Fibroblast of gingiva (primary cell): ENCODE results near the gene SCGB3A2.

Experiments used
- DNase-seq: peaks from one replicate; pipeline ENCODE4 v3.0.0-alpha.2; 2011; ENCODE audit warnings: low read depth

The SCGB3A2 gene, protein sequence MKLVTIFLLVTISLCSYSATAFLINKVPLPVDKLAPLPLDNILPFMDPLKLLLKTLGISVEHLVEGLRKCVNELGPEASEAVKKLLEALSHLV

DNA sequence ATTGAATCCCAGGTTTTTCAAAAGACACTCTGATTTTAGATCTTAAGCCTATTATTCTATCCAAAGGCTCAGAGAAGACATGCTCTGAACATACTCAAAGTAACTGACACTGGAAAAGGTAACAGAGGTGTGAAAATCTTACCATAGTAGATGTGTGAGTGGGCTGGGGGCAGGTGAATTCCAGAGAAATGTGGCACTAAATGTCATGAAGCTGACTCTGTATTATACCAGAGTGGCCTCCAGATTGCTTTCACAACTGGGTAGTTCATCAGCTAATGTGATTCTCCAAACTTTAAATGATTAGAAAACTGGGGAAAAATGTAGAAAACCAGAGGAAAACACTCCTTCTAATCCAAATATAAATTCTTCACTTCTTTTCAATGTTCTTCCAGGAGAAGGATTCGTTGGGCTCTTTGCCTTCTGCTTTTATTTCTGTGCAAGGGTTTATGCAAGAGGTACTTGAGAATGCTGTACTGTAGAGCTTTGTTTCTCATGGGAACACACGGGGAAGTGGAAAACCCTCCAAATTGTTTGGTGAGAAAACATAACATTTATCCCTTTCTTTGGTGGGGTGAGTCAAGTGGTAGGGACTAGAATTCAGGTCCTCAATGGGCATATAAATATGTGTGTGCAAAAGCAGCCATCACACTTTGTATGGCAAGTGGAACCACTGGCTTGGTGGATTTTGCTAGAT lies at the start of gene SCGB3A2:
TSS of gene SCGB3A2 (plus strand) at position 646 of the 694 bp plus-strand sequence. CDS start 93 bp downstream, outside the sequence.
- no peak for DNase-seq

DNA sequence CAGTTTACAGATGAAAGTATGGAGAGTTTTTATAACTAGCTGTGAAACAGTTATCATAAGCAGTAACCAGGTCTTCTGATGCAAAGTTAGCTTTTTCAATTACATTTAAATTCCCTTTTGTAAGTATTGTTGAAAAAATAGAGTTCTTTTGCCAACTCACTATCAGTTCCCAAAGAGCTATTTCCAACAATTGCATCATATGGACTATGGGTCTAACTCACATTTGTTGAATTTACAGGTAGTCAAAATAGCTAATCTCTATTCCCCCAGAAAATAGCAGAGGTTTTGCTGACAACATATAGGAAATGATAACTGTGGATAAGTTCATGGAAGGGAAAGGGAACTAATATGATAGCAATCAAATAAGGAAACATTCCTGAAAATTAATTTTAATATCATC lies 48.5 kb upstream of the SCGB3A2 start:
- no peak for DNase-seq

DNA sequence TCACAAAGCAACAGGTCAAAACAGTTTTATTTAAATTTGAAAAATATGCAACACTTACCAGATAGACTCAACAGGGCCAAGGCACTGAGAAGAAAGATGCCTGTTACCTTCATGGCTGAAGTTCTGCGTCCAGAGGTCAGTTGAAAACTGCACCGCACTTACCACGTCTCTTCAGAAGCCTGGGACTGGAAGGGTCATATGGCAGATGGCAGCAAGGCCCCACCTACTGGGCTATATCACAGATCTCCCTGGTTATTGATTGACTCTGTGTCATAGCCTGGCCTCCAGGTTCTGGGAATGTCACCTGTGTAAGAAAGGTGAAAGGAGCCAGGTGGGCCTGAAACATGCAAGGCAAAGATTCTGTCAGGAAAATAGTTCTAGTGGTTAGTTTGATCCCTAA lies 47.0 kb upstream of the SCGB3A2 start, which contains the start of gene SPINK1:
TSS of gene SPINK1 (minus strand) at position 207 of the 400 bp plus-strand sequence. CDS start at position 113, 94 bp downstream.
- DNase-seq = no peak

DNA sequence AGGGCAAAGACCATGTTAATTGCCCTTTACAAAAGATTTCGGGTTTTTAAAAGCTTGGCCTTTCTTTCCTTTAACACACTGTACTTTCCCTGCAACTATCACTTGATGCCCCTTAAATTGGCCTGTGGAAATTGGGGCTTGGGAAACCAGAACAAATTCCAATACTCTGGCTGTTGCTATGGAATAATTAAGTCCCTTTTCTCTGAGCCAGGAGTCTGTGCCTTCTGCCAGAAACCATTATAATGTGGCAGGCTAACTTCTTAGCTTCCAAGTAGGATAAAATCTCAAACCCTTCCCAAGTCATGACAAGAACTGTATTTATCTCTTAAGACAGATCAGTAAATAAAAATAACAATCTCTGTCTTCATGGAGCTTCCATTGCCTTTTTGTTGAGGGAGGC lies 46.0 kb upstream of the SCGB3A2 start:
- no peak for DNase-seq

DNA sequence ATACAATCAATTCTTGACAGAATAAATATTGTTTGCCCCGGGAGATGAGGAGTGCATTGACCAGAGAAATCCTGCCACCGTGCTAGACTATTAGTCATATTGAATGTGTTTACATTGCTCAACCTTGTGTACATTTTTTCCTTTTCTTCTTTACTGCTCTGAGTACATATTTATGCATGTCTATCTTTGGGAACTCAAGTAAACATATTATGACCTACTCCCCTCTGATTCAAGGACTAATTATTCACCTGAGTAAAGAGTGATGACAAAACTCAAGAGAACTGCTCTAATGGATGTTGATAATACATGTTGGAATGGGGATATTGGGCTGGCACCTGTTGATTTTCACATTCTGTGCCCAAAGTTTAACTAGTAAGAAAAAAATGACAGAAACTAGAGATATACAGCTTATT lies 43.1 kb upstream of the SCGB3A2 start:
- no peak for DNase-seq

DNA sequence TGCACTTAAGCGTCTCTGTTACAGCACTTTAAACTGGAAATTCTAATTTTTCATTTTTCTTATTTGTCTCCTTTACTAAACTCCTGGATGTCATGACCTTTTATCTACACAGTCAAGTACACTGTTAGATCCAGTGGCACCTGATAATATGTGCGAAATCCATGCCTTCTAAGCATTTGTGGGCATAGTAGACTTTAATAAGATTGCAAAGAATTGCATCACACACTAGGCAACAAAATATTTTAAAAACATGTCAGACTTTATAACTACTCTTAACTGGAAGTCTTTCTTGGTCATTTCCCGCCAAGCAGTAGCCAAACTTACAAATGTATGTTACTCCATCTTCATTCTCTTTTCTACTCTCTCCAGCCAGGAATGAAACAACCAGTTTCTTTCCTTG lies 42.1 kb upstream of the SCGB3A2 start:
- no peak for DNase-seq

DNA sequence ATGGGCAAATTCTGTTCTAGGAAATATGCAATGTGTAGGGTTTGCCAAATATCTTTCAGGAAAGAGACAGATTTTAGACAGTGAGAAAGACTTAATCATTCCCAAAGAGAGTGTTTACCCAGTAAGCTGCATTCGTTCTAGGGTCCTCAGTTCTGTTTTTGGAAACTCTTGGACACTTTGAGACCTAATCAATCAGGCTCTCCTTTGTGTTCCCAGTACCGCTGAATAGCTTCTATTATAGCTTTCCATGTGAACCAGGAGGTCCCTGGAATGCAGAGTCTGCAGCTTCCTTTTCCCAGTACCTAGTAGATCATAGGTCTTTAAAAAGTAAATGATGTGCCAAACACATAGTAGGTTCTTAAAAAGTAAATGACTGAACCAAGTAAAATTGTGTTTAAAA lies 35.6 kb upstream of the SCGB3A2 start:
- no peak for DNase-seq

DNA sequence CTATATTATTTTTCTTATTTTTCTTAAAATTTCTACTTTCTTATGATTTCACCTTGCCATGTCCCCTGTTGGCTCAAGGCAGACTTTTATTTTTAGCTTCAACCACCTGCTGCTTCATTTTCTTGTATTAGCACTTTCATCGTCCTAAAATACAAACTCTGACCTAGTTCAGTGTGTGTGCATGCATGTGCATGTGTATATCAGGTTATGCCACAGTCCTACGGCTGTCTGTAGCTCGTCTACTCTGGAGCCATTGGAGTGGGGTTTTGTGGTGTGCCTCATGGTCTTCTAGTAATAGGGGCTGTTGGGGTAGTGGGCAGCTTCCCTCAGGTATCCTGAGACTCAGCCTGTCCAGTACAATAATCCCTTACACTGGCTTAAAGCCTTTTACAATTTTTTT lies 33.7 kb upstream of the SCGB3A2 start:
- DNase-seq = no peak

DNA sequence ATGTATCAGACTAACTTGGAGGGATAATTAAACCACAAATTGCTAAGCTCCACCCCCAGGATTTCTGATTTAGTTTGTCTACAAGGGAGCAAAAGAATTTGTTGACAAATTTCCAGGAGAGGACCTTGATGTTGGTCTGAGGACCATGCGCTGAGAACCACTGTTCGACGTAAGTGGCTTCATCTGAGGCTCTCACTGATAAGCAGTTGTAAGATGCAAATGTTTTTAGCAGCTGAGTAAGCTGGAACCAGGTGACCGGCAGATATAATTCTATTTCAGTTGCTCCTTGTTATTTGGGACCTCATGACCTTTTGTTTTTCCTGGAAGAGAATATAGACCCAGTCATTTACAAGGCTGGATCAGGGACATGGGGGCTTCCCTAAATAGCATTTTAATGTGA lies 32.9 kb upstream of the SCGB3A2 start:
- DNase-seq = no peak

DNA sequence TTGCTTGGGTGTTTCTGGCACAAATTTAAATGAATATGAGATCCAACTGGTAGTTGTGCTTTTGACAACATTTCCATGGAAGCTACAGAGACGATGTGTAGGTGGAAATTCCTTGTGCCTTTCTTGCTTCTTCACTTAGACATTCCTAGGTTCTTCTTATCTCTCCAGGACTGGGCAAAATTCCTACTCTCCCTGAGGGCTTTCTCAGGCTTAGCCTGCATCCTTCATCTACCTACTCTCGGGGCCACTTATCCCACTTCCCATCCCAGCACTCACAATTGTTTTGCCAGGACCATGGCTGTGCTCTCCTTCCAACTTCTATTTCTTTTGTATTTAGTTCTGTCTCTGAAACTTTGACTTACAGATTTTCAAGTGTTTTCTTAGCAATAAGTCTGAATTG lies 29.3 kb upstream of the SCGB3A2 start:
- no peak for DNase-seq

DNA sequence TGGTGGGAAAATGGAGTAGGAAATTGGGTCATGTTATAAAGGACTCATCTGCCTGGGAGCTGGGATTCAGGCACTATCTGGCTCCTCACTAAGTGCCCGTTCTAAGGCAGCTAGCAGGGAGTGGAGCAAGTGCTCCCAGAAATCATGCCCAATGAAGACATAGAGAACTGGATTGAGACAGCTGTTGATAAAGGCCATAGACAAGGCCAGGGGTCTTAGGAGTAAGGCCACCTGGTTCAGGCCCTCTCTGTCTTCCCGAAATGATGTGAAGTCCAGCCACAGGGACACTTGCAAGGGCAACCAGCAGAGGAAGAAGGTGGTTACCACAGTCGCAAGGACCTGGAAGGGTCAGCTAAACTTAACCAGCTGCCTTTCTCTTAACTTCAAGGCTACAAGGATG lies 26.9 kb upstream of the SCGB3A2 start:
- no peak for DNase-seq

DNA sequence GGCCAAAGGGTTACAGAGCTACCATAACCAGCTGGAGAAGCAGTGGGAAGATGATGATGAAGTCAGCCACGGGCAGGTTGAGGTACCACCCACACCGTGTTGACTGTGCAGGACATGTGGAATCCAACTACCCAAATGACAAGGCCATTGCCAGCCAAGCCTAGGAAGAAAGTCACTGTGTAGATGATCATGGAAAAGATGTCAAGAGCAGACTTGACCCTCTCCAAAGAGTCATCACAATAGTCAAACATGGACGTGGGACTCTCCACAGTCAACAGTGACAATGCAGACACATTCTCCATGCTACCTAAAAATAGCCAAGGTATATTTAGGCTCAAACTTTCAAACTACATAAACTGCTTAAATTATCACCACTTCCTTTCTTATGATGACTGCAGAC lies 26.1 kb upstream of the SCGB3A2 start:
- DNase-seq = no peak

DNA sequence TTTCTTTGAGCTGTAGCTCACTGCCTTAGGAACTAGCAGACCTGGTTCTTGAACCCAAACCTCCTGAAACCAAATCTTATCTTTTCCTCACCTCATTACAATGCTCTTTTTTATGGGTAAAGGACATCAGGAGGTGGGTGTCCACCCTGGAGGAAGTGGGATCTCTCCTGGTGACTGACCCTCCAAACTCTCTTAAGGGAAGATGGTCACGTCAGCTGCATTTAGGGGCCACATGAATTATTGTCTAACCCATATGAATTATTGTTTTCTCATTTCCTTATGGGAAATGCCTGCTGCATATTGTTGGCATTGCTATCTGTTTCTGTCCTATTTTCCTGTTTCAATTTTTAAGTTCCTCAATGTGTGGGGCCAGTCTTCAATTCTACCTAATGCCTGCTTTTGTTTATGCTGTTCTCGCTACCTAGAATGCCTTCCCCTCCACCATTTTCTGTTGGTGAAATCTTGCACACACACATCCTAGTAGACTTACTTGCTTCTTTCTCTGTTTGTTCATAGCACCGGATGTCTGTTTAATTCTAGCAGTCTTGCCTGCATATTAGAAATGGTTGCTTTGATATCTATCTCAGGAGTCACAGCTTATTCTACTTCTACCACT lies 25.0 kb upstream of the SCGB3A2 start:
- DNase-seq = no peak

DNA sequence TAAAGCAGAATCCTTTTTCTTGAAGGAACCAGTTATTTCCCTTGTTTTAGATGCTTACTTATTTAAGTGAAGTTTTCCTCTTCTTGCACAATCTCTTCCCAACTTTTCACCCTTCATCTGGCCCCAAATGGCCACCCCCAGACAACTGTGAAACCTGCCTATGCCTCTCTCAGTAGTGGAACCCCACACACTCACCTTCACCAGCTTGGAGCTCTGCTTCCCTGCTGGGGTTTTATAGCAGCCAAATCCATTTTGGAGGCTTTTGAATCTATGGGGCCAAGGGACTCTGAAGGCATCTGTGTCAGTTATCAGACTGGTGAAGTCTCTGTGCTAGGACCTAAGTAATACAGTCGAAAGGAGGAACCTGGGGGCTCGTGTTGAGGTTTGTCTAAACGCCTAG lies 24.2 kb upstream of the SCGB3A2 start:
- no peak for DNase-seq

DNA sequence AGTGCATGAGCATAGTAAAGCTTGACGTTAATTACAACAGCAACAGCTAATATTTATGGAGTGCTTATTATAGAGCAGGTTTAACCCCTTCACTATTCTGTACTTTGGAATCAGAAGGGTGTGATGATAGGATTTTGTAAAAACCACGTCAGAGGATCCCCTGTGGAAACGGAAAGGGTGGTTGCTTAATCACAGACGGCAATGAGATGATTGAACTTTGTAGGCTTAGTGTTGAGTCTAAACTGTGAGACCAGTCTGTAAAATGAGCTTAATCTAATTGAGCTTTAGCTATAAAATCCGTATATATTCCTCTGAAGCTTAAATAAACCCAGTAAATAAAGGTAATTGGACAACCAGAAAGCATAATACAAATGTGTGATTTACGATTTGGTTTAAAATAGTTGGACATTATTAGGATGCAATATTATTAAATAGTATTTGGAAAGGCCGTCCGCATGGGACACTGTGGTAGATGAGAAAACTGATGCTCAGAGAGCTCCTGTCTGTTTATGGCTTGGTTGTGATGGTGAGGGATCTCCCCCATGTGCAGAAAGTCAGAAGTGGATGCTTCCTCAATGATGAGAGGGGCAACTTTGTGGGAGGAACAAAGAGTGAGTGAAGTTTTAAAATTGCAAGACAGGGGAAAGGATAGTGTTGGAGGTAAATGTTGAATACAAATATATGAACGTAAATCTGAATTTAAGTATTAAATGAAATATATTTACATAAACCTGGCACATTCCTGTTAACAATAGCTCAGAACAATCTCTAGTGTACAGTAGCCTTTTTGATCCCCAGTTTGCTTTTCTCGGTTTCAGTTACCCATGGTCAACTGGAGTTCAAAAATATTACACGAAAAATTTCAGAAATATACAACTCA lies 23.4 kb upstream of the SCGB3A2 start:
- no peak for DNase-seq

DNA sequence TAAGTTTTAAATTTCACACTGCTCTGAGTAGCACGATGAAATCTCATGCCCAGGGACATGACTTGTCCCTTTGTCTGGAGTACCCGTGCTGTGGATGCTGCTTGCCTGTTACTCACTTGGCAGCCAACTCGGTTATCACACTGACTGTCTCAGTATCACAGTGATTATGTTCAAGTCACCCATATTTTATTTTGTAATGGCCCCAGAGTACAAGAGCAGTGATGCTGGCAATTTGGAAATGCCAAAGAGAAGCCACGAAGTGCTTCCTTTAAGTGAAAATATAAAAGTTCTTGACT lies 22.8 kb upstream of the SCGB3A2 start:
- DNase-seq = no peak

DNA sequence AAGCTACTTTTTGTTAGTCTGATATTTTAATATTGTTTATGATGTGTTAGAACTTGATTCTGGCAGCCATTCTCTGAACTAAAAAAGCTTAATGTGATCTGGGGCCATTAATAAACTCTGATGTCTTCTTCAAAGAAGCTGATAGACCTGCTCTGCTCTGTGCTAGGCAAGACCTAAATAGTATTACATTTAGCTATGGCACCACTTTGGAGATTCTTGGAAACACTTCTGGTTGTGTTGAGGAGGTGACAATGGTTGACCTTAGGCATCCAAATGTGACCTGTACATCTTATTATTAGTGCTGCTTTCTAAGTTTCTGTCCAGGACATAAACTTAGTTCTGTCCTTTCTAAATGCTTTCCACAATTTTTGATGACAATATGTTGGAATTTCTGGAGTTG lies 21.7 kb upstream of the SCGB3A2 start:
- no peak for DNase-seq

DNA sequence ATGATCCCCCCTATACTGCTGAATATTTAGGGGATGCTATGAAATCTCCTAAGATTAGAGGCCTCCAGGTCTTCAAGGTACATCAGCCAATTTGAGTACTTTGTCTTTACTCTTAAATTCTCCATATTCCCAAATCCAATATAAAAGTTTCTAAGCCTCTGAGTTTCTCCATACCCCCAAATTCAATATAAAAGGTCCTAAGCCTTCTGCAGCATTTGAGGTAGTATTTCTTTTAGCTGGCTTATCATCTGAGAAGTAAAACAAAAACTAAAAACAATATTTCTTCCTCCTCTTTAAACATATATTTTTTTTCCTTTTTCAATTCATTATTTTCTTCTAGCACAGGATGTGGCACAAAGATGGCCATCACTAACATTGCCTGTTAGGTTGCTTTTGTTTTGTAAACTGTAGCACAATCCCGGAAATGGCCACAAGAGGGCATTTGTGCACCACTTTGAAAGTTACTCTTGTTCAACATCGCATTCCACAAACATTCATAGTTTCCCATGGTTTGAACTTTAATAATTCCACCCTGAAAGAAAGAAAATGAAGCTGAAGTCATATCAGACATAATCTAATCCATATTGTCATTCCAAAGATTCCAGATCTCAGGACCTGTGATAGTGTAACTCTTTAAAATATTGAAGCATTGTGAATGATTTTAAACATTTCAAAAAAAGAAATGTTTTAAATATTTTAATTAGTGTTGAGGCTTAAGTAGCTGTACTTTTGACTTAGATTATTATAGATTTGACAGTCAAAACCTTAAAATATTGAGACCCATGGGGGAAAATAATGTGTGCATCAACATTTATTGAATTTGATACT lies 21.0 kb upstream of the SCGB3A2 start:
- DNase-seq = peak; percentile 36

DNA sequence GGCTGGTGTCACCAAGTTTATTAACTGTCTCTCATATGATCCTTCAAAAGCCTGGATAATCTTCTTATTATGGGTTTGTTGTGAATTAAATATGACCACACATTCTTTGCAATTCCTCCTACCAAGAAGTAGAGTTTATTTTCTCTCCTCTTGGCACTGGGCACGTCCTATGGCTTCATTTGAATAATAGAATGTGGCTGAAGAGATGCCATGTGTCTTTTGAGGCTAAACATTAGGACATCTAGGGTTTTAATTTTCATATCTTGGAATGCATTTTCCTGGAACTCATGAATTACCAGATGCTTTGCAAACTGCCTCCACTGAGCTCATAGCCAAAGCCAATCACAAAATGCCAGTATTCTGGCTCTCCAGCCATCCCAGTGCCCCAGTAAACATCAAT lies 19.9 kb upstream of the SCGB3A2 start:
- DNase-seq = no peak

DNA sequence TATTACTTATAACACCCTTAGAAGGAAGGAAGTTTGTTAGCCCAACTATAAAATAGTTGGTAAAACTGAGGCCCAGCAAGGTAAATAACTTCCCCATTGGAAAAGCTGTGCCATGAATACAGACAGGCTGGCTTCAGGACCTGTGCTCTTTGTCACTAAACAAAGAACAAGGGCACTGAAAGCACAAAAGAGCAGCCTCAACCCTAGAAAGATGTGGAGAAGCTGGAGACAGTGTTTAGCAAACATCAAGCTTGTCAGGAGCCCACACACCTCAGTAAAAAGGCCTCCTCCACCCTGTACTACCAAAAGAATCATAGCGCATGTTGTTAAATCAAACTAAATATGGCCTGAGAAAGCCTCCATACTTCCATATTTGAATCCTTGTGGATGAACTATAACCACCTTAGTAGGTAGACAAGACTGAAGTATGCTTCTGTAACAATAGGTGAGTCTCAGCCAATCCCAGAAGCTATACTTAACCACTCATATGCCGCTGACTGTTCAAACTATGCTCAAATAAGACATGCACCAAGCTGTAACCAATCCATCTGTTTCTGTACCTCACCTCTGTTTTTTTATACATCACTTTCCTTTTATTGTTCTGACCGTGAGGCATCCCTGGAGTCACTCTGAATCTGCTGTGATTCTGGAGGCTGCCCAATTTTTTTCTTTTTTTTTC lies 18.4 kb upstream of the SCGB3A2 start:
- DNase-seq = no peak

DNA sequence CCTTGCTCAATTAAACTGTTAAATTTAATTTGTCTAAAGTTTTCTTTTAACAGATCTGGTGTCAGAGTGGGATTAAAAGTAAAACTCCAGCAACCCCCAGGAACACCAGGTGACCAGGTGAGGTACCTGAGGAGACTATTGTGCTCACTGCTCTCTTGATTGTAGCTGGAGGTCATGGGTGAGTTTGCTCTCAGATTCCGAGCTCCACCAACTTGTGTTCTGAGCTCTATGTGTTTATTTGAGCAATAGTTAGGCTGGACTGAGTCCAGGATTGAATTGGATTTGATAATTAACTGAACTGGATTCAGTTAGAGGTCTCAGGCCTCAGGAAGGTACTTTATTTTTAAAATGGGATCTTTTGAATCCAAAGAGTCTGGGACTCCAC lies 17.9 kb upstream of the SCGB3A2 start:
- no peak for DNase-seq
